SKM-1 treated with dmso at 0.1 percent for 144 hours (cell line): ENCODE measurements around the gene LCN15.
A peak's percentile ranks its signal among the peaks of the same experiment; 100 is the strongest.

ENCODE experiments used
- DNase-seq: peaks from one replicate; lab custom pipeline; 2025; ENCODE audit not compliant: unreplicated experiment; lab: John Stamatoyannopoulos, UW

The LCN15 gene

GRCh38 chr9:136741883-136742571 lies 22.3 kb downstream of the LCN15 start:
- no peak for DNase-seq

DNA sequence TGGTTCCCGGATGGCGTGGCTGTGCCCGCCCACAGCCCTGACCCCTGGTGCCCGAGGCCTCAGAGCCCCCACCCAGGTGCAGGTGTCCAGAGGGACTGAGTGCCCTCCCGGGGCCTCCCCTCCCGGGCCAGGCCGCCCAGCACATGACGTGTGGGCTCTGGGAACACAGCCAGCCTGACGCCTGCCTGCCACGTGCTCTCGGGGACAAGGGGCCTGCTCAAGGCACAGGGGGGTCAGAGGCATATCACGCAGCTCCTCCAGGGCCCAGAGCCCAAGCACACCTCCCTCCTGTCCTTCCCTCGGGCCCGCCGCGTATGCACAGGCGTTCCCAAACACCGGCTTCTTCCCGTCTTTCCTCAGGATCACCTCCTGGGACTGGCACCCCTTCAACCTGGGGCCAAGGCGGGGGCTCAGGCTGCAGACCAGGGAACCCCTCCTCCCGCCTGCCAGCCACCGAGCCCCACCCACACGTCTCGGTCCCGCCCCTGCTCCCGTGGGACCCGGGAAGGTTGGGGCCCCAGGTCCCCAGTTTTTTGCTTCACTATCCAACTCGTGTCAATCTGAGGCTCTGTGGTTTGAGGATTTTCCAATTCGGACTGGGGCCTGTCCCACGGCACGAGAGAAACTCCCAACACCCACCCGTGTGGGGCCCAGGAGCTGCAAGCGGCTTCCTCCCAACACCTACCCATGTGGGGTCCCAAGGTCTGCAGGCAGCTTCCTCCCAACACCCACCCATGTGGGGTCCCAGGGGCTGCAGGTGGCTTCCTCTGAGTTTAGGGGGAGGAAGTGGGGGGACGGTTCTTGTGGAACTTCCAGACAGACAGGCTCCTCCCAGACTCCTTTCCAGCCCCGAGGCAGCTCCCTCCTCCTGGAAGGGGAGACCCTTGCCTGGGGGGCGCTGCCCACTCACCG lies 23.1 kb downstream of the LCN15 start:
- no peak for DNase-seq

DNA sequence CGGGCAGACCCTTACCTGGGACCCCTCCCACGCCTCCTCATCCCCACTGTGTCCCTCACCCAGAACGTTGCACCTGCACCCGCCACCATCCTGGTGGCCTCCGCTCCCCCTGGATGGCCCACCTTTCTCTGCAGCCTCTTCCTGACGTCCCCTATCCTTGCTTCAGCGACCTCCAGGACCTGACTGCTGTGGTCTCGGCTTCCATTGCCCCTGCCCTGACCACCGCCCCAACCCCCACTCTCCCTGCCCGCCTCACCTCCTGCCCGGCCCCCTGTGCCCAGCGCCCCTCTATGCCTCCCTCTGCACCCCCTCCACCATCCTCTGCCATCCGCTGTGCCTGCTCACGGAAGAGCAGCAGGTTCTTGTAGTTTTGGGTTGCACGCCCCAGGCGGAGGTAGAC lies 23.8 kb downstream of the LCN15 start:
- DNase-seq: no peak

- no peak for DNase-seq
Observed at GRCh38 chr9:136740069-136740468, 24.2 kb downstream of the LCN15 start.

DNA sequence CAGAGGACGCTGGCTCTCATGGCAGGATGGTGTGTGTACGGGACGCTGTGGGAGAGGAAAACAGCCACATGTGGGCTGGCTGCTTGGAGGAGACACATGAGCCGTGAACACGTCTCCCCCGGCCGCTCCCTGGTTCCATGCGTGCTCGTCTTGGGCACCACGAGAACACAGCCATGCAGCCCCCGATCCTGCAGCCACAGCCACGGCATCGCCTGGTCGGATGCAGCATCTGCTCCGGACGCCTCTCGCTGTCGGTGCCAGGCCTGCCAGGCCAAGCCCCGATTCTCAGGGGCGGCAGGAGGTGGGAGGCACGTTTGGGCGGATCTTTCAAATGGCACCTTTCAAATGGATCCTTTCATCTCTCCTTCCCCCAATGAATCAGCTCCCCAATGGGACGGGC lies 24.8 kb downstream of the LCN15 start:
- DNase-seq: no peak

- no peak for DNase-seq
Observed at GRCh38 chr9:136738960-136739359, 25.4 kb downstream of the LCN15 start.

DNA sequence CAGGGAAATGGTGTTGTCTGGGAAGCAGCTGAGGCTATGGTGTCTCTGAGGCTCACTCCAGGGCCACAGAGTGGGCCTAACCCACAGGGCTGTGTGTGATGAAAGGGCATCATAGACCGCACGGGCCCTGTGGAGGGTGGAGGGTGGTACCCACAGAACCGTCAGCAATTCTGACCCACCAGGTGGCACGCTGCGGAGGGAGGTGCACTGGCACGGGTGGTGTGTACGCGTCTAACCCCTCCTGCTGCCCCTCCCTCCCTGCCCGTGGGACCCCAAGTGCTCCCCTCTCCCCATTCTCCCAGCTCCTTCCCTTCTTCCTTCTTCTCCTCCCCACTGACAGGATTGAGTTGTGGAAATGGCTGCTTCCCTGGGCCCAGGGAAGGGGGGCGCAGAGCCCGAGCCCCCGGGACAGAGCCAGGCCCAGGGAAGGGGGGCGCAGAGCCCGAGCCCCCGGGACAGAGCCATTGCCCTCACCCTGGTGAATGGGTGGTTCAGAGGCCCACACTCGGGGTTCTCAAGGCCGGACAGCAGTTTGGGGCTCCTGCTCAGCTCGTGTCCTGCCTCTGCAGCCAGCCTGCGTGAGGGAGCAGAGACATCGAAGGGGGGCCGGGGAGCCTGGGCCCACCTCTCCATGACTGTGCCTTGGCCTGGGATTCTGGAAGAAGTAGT lies 28.4 kb downstream of the LCN15 start:
- no peak for DNase-seq

- no peak for DNase-seq
Observed at GRCh38 chr9:136734837-136735496, 29.4 kb downstream of the LCN15 start.

GRCh38 chr9:136733611-136734010 lies 30.7 kb downstream of the LCN15 start:
- no peak for DNase-seq

GRCh38 chr9:136732444-136733178 lies 31.7 kb downstream of the LCN15 start:
- DNase-seq: no peak

- DNase-seq: no peak
Observed at GRCh38 chr9:136729926-136730325, 34.4 kb downstream of the LCN15 start.

DNA sequence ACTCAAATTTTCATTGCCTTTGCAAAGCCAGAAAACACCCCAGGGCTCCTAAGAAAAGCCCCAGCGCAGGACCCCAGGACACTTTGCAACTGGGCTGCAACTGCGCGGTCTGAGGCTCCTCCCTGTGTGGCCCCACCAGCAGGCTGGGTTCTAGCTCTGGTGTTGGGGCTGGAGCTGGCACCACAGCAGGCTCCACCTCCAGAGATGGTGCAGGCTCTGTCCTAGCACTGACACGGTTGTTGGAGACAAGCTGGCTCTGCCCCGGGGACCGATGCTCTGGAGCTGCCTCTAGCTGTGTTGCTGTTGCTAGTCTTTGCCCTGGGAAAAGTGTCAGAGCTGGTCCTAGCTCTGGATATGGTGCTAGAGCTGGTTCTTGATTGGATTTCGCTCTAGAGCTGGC lies 35.2 kb downstream of the LCN15 start:
- no peak for DNase-seq

DNA sequence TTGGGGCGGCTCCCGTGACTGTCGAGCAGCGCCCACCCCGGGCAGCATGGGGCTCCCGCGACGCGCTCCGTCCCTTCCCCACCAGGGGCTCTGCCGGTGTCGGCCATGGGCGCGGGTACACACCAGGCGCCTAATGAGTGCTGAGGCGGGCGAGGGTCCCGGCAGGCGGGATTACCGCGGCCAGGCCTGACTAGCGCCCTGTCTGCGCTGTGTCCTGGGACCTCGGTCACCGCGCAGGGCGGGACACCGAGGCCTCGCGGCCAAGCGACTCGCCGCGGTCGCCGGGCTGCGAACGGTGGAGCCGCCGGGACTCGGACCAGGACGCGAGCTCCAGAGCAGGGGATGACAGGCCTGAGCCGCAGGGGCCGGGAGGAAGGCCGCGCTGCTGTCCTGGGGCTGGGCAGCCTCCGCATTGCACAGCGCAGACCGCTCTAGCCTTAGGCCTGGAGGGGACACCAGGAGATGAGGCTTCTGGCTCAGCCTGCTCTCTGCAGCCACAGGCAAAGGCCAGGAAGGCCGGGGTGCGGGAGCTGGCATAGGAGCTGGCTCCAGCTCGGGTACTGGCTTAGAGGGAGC lies 35.7 kb downstream of the LCN15 start:
- no peak for DNase-seq

GRCh38 chr9:136728080-136728547 lies 36.2 kb downstream of the LCN15 start:
- peak; percentile 78 for DNase-seq

- DNase-seq: peak; percentile 16
Observed at GRCh38 chr9:136726631-136727191, 37.6 kb downstream of the LCN15 start.

DNA sequence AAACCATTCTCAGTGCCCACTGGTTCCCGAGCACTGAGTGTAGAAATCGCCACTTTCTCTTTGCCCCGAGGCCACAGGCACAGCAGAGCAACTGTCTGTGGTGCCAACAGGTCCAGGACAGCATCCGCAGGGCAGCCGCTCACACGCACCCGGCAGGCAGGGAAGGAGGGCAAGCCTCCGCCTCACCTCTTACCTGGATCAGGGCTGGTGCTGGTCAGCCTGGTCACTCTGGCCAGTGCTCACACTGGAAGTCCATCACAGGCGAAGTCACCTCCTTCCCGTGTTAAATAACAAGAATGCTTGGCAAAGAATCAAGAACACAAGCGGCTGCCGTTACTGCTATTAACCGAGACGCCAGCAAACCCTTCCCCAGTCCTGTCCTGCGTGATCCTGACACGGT lies 38.2 kb downstream of the LCN15 start:
- no peak for DNase-seq

GRCh38 chr9:136725612-136726011 lies 38.7 kb downstream of the LCN15 start:
- DNase-seq: no peak

GRCh38 chr9:136724772-136725171 lies 39.5 kb downstream of the LCN15 start:
- no peak for DNase-seq

DNA sequence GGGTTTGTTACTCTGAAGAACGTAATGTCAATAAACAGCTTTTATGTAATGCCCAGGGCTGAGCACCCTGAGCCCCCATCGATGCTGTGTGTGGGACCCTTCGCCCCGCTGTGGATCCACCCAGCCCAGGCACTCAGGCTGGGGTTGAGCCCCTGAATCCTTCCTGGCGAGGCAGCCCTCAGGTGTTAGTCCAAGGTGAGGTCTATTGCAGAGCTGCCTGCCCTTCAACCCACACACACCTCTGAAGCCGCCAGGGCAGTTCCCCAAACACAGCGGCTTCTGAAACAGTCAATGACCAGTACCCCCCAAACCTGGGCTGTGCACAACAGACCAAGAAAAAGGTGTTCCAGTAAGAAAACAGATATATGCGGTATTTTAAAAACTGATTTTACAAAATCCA lies 40.3 kb downstream of the LCN15 start:
- no peak for DNase-seq
